Measurements from ENCODE around the gene CCDC68. TPM values are rescaled to one million over a fixed set of nuclear protein-coding genes. Genes with fewer than 3 reads are reported as not detected.

The CCDC68 gene, protein sequence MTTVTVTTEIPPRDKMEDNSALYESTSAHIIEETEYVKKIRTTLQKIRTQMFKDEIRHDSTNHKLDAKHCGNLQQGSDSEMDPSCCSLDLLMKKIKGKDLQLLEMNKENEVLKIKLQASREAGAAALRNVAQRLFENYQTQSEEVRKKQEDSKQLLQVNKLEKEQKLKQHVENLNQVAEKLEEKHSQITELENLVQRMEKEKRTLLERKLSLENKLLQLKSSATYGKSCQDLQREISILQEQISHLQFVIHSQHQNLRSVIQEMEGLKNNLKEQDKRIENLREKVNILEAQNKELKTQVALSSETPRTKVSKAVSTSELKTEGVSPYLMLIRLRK
- 10 to 100 TPM in 1 of 4 donors, 1 to 10 TPM in 3; 3.4 to 44.8 (median 8.3) TPM for total RNA-seq

GRCh38 chr18:54958704-54959625 is at the start of gene CCDC68:
Gene CCDC68 (minus strand): TSS chr18:54959461. CDS start chr18:54942791, 16,670 bp downstream.
- TF ChIP-seq, protein P1, sequence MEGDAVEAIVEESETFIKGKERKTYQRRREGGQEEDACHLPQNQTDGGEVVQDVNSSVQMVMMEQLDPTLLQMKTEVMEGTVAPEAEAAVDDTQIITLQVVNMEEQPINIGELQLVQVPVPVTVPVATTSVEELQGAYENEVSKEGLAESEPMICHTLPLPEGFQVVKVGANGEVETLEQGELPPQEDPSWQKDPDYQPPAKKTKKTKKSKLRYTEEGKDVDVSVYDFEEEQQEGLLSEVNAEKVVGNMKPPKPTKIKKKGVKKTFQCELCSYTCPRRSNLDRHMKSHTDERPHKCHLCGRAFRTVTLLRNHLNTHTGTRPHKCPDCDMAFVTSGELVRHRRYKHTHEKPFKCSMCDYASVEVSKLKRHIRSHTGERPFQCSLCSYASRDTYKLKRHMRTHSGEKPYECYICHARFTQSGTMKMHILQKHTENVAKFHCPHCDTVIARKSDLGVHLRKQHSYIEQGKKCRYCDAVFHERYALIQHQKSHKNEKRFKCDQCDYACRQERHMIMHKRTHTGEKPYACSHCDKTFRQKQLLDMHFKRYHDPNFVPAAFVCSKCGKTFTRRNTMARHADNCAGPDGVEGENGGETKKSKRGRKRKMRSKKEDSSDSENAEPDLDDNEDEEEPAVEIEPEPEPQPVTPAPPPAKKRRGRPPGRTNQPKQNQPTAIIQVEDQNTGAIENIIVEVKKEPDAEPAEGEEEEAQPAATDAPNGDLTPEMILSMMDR (IDR thresholded peaks at IDR 0.05), result no peak
- ATAC-seq (ENCODE audit: low FRiP score) (peak; percentile 81), DNase-seq (ENCODE audit: low spot score) (no peak)

- ATAC-seq (ENCODE audit: low FRiP score) (no peak), DNase-seq (ENCODE audit: low spot score) (no peak)
- TF ChIP-seq, protein P1 (IDR thresholded peaks at IDR 0.05), result no peak
Measured at GRCh38 chr18:55007602-55008001, 48.3 kb upstream of the CCDC68 start.

- no peak for DNase-seq (ENCODE audit: low spot score)
- TF ChIP-seq, protein P1 (IDR thresholded peaks at IDR 0.05), result no peak
- no peak for ATAC-seq (ENCODE audit: low FRiP score)
Measured at GRCh38 chr18:55003695-55004094, 44.4 kb upstream of the CCDC68 start.

DNA sequence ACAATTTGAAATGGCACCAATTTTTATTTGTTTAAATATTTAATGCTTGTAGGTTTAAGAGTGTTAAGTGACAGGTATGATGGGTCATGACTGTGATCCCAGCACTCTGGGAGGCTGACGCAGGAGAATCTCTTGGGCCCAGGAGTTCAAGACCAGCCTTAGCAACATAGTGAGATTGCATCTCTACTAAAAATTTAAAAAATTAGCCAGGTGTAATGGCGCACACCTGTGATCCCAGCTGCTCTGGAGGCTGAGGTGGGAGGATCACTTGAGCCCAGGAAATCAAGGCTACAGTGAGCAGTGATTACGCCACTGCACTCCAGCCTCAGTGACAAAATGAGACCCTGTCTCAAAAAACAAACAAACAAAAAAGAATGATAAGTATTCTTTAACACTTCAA is 43.0 kb upstream of the CCDC68 start:
- DNase-seq (ENCODE audit: low spot score) (no peak), ATAC-seq (ENCODE audit: low FRiP score) (no peak)
- TF ChIP-seq, protein P1 (IDR thresholded peaks at IDR 0.05), result no peak

DNA sequence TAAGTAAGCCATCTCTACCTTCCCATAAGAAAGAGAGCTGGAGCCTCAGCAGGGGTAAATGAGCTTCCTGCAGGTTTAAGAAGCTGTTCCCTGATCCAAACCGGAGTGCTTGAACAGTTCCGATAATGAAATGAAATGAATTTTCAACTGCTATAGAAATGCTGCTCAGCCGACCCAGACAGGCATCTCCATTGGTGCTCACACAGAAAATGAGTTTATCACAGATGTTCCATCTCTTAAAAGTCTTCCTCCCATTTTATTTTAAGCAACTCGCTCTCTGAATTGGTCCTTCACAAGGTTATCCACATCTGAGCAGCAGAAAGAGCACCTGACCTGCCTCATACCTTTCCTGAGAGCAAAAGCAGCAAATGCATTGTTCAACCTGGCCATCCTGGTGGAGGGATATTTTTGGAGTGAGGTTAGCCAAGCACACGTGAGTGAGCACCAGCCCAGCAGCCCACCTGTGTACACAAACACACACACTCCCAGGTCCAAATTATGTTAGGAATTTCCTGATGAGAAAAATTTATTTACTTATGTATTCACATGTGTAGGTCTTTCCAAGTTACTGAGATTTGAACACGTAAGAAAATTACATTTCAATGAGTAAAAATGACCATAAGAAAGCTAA is 42.2 kb upstream of the CCDC68 start:
- no peak for DNase-seq (ENCODE audit: low spot score)
- no peak for ATAC-seq (ENCODE audit: low FRiP score)
- TF ChIP-seq, protein P1 (IDR thresholded peaks at IDR 0.05), result no peak

GRCh38 chr18:55000529-55000928 is 41.3 kb upstream of the CCDC68 start:
- TF ChIP-seq, protein P1 (IDR thresholded peaks at IDR 0.05), result no peak
- ATAC-seq (ENCODE audit: low FRiP score) (no peak), DNase-seq (ENCODE audit: low spot score) (no peak)
